Activated naive CD4-positive, alpha-beta T cell treated with anti-CD3 and anti-CD28 coated beads, Interleukin-2, amount 50 U/mL, for 16 hours (primary cell): ENCODE measurements around the gene TNFSF12.

Experiments used
- DNase-seq: peaks from one replicate; pipeline ENCODE4 v3.0.0-alpha.2; 2020

The TNFSF12 gene, protein sequence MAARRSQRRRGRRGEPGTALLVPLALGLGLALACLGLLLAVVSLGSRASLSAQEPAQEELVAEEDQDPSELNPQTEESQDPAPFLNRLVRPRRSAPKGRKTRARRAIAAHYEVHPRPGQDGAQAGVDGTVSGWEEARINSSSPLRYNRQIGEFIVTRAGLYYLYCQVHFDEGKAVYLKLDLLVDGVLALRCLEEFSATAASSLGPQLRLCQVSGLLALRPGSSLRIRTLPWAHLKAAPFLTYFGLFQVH

DNA sequence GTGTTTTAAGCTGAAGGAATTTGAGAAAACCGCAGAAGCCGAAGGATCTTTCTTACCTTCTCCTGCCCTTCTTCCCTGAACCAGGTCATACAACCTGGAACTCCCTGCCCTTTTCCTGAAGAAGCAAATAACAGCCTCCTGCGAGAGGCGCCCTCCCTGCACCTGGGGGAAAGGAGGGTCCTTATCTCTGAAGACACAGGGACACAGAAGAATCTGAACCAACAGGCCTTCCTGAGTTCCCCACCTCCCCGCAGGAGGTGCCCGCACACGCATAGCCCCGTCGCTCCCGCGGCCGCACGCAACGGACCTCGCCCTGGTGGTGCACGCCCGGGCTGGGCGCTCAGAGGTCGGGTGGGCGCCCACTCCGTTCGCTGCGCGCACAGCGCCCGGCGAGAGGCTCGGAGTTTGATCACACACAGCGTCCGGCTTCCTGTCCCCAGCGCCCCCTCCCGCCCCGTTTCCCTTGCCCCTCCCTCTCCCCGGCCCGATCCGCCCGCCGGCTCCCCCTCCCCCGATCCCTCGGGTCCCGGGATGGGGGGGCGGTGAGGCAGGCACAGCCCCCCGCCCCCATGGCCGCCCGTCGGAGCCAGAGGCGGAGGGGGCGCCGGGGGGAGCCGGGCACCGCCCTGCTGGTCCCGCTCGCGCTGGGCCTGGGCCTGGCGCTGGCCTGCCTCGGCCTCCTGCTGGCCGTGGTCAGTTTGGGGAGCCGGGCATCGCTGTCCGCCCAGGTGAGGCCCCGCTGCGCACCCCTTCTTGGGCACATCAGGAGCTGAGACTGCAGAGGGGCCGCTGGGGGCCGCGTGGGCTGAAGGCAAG lies at the start of gene TNFSF12:
Gene TNFSF12, plus strand, starts transcription at position 474 of the 816 bp plus-strand sequence. Its CDS starts 96 bp downstream, at position 570.
- DNase-seq = peak; percentile 49

DNA sequence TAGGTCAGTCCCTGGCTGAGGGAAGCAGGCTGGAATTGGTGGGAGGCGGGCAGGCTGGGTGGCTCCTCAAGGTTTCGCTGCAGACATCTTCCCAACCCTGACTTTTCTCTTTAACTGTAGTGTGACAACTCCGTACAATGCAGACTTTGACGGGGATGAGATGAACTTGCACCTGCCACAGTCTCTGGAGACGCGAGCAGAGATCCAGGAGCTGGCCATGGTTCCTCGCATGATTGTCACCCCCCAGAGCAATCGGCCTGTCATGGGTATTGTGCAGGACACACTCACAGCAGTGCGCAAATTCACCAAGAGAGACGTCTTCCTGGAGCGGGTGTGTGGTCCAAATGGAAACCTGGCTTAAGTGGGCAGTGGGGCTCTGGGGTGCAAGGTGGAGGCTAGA lies 49.7 kb upstream of the TNFSF12 start:
- no peak for DNase-seq

DNA sequence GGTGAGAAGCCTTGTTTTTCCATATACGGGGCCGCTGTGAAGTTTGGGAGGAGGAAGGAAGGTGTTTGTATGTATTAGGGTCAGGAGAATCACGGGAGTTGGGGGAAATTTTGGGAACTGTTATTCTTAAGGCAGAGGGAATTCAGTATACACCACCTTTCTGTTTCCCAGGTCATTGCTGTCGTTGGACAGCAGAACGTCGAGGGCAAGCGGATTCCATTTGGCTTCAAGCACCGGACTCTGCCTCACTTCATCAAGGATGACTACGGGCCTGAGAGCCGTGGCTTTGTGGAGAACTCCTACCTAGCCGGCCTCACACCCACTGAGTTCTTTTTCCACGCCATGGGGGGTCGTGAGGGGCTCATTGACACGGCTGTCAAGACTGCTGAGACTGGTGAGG lies 47.1 kb upstream of the TNFSF12 start:
- DNase-seq = no peak

DNA sequence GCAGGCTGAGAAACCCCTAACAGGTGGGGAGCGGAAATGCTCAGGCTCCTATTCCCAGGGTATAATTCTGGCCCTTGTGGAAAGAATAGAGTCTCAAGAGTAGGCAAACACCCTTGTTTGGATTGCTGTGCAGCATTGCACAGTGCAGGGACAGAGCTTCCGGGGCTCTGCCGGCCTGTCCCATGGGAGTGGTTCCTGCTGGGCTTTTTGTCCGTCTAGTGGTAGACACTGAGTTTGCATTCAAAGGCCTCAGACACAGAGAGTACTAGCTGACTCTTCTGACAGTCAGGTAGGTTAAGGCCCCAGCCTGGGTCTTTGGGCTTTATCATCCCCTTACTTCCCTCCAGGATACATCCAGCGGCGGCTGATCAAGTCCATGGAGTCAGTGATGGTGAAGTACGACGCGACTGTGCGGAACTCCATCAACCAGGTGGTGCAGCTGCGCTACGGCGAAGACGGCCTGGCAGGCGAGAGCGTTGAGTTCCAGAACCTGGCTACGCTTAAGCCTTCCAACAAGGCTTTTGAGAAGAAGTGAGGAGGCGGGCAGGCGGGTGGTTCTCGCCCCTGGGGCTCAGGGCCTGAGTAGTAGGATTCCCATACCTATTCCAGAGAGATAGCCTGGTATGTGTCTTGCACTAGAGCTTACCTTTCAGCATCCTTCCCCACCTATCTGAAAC lies 46.5 kb upstream of the TNFSF12 start:
- DNase-seq = no peak

DNA sequence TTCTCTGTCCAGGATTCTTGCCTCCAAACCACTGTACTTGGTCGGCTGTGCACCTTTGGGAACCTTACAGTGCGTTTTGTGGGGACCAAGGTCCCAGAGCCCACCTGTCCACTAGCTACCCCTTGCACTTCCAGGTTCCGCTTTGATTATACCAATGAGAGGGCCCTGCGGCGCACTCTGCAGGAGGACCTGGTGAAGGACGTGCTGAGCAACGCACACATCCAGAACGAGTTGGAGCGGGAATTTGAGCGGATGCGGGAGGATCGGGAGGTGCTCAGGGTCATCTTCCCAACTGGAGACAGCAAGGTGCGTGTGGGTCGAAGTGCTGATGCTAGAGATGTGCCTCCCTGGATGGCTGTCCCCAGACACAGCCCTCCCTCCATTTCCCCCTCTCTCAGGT lies 45.9 kb upstream of the TNFSF12 start:
- DNase-seq = no peak

DNA sequence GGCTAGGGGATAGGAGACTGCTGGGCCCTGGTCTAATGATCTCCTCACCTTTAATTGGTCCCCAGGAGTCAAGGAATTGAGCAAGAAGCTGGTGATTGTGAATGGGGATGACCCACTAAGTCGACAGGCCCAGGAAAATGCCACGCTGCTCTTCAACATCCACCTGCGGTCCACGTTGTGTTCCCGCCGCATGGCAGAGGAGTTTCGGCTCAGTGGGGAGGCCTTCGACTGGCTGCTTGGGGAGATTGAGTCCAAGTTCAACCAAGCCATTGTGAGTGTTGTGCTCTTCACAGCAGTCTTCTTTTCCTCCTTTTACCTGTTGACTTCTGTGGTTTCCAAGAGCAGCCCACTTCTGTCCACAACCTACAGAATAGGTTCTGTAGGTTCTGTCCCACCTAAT lies 45.3 kb upstream of the TNFSF12 start:
- no peak for DNase-seq

DNA sequence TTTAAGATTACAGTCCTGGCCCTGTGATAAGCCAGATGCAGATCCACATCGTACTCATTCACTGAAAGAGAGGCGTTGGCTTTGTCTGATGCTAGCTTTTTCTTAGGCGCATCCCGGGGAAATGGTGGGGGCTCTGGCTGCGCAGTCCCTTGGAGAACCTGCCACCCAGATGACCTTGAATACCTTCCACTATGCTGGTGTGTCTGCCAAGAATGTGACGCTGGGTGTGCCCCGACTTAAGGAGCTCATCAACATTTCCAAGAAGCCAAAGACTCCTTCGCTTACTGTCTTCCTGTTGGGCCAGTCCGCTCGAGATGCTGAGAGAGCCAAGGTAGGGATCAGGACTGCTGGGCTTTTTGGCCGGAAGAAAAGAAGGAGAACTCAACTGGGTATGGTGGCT lies 40.7 kb upstream of the TNFSF12 start:
- no peak for DNase-seq

DNA sequence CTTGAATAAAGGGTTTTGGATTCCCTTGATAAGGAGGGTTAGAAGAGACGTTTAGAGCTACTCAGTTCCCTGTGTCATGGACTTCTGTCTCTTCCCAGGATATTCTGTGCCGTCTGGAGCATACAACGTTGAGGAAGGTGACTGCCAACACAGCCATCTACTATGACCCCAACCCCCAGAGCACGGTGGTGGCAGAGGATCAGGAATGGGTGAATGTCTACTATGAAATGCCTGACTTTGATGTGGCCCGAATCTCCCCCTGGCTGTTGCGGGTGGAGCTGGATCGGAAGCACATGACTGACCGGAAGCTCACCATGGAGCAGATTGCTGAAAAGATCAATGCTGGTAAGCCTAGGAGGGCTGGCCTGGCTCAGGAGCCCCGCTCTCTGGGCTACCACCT lies 40.0 kb upstream of the TNFSF12 start:
- no peak for DNase-seq

DNA sequence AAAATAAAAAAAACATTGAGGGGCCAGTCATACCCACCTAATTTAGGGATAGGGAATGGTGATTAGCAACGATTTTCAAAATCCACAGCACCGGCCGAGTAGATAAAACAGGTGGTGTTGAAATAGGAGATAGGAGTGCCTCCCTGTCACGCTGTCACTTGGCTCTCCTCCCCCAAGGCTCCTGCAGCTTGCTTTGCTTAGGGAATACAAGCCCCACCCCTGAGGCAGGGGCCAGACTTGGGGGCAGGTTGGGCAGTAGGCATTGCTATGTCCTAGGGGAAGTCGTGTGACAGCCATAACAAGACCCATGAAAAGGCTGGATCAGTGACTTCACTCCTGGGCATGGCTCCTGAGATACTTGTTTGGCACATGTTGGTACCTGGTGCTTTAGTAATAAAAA lies 38.9 kb upstream of the TNFSF12 start:
- no peak for DNase-seq

DNA sequence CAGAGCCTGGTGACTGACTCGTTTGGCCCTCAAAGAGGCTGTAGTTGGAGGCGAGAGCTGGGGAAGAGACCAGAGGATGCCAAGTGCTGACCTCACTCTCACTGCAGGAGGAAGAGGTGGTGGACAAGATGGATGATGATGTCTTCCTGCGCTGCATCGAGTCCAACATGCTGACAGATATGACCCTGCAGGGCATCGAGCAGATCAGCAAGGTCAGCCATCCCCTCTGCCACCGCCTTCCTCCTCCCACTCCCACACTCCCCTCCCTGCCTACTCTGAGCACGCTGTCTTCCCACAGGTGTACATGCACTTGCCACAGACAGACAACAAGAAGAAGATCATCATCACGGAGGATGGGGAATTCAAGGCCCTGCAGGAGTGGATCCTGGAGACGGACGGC lies 37.8 kb upstream of the TNFSF12 start:
- DNase-seq = no peak

DNA sequence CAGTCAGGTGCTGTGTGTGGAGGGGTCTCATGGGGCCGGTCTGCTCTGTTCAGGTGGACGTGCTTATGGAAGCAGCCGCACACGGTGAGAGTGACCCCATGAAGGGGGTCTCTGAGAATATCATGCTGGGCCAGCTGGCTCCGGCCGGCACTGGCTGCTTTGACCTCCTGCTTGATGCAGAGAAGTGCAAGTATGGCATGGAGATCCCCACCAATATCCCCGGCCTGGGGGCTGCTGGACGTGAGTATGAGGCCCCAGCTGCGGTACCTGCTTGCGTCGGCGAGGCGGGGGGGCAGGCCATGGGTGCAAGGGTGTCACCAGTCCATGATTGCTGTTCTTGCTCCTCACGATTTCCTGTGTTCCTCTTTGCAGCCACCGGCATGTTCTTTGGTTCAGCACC lies 36.8 kb upstream of the TNFSF12 start:
- DNase-seq = no peak

DNA sequence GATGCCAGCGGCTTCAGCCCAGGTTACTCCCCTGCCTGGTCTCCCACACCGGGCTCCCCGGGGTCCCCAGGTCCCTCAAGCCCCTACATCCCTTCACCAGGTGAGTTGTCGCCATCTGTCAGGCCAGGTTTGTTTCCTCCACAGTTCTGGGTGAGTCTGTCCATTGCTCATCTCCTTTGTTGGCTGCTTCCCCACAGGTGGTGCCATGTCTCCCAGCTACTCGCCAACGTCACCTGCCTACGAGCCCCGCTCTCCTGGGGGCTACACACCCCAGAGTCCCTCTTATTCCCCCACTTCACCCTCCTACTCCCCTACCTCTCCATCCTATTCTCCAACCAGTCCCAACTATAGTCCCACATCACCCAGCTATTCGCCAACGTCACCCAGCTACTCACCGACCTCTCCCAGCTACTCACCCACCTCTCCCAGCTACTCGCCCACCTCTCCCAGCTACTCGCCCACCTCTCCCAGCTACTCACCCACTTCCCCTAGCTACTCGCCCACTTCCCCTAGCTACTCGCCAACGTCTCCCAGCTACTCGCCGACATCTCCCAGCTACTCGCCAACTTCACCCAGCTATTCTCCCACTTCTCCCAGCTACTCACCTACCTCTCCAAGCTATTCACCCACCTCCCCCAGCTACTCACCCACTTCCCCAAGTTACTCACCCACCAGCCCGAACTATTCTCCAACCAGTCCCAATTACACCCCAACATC lies 35.9 kb upstream of the TNFSF12 start:
- no peak for DNase-seq

DNA sequence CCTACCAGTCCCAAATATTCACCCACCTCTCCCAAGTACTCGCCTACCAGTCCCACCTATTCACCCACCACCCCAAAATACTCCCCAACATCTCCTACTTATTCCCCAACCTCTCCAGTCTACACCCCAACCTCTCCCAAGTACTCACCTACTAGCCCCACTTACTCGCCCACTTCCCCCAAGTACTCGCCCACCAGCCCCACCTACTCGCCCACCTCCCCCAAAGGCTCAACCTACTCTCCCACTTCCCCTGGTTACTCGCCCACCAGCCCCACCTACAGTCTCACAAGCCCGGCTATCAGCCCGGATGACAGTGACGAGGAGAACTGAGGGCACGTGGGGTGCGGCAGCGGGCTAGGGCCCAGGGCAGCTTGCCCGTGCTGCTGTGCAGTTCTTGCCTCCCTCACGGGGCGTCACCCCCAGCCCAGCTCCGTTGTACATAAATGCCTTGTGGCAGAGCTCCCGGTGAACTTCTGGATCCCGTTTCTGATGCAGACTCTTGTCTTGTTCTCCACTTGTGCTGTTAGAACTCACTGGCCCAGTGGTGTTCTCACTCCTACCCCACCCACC lies 34.9 kb upstream of the TNFSF12 start:
- DNase-seq = no peak

DNA sequence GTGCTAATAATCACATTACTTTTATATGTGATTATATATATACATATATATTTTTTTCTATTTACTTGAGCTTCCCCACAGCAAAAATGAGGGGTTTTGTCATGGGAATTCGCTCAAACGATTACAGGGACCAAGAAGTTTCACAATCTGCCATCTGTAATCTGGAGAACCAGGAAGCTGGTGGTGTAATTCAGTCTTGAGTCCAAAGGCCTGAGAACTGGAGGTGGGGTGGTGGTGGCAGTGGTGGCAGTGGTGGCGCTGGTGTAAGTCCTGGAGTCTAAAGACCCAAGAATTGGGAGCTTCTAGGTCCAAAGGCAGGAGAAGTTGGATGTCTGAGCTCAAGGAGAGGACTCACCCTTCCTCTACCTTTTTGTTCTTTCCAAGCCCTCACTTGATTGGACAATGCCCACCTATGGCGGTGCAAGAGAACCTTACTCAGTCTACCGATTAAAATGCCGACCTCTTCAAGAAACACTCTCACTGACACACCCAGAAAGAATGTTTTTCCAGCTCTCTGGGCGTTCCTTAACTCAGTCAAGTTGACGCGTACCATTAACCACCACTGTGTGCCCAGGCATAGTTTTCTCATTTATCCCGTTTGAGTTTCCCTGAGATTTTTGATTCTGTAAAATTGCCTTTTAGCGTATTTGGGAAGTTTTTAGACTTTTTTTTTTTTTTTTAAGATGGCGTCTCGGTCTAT lies 32.8 kb upstream of the TNFSF12 start:
- no peak for DNase-seq

DNA sequence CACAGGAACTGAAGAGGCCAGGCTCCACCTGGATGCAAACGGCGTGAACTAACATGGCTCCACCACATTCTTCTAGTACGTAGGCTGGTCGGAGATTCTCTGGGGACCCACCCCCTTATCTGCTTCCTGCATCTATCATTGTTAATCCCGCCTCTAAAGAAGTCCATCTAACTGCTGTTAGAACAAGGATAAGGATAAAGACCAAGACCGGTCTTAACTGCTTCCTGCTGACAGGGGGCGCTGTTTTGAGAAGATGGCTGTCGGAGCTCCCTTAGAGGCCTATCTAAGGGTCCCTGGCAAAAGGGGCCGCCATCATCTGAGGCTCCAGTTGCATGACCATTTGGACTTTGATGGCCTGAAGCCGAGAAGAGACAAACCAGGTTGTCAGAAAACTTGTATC lies 25.8 kb upstream of the TNFSF12 start:
- peak; percentile 48 for DNase-seq

DNA sequence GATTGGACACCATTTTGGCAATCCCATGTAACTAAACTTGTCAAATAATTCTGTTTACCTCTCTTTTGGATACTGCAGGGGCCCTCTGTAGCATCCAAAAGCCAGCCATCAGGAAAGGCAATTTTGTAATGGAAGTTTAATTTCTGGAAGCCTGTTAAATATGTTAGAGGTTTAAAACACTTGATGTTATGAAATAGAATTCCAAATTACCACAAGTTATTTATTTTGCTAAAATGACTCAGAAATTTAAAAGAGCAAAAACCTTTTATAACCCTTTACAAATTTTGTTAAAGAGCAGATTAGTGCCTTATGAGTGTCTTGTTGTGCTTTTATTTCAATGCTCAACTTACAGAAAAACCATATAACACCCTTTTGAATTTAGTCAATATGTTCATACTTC lies 20.0 kb upstream of the TNFSF12 start:
- DNase-seq = no peak

DNA sequence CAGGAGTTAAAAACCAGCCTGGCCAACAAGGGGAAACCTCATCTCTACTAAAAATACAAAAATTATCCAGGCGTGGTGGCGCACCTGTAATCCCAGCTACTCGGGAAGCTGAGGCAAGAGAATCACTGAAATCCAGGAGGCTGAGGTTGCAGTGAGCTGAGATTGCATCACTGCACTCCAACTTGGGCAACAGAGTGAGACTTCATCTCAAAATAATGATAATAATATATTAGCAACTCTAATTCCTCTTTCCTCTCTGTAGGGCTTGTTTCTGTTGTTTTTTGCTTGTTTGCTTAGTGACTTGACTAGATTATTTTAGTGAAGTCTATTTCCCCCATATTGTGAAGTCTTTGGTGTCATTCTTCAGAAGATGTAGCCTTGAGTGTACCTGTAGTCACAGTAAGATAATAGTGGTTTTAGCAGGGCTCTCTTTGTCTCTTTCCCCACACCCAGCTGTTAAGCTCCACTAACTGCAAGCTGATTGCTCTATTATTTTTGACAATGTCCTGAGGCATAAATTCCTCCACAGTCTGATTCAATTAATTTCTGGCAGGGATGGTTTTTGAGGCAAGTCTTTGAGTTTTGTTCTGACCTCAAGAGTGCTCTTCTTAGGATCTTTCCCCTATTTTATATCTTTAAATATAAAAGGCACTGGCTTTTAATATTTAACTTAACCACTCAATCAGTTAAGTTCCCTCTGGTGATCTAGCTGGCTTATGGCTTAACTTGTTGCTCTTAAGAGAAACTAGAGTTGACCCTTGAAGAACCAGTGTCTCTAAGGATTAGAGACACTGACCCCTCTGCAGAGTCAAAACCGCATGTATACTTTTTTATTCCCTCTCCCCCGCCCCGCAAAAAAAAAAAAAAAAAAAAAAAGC lies 18.6 kb upstream of the TNFSF12 start:
- no peak for DNase-seq

DNA sequence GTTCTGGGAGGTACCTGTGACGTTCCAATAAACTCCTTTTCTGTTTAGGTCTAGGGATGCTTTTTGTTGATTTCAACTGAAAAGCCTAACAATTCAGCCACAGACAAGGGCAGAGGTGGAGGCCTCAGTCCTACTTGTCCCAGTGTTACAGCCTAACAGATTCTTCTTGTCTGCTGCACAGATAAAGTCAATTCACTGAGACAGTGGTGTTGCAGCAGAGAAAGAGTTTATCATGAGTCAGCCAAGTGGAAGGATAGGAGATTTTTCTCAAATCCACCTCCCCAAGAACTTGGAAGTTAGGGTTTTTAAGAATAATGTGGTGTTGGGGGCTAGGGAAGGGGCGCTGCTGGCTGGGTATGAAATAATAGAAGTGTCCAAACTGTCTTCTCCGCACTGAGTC lies 10.8 kb upstream of the TNFSF12 start:
- no peak for DNase-seq

DNA sequence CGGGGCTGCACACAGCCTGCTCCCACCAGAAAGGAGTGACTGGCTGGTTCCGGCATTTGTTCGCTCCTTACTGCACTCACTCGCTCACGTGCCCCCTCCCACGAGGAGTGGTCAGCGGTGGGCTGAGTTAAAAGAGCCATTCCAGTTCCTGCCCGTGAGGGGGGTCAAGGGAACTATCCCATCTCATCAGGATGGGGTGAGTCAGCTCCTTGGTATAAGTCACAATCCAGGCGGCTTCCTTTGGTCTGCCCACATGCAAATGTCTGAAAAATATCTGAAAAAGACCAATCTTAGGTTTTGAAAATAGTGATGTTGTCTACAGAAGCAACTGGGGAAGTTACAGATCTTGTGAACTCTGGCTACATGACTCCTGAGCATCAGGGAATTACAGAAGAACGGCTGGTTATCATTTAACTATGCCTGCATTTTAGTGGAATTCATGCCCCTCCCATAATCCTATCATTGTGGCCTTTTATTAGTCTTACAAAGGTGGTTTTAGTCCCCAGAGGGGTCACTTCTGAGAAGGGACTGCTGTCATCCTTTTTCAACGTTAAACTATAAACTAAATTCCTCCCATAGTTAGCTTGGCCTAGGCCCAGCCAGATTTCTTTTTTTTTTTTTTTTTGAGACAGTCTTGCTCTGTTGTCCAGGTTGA lies 9.8 kb upstream of the TNFSF12 start:
- DNase-seq = no peak

DNA sequence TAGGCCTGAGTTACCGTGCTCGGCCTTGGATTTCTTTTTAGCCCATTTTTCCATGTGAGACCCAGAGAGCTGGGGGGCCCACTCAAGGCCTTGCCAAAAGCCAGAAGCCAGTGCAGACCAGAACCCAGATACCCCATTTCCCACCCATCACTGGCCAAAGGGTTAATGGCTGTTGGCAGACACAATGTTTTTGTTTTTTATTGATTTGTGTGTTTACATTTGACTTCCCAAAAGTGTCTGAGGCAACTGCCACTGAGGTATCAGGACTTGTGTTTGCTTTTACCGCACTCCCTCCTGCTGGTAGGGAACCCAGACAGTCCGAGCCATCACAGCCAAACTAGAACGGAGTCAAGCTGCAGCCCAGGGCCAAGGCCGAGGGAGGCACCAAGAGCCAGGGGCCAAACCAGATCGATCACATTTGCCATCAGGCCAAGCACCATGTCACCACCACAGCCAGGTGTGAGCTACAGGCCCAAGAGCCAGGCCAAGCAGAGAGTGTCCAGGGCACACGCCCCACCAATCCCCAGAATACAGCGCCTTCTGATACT lies 7.7 kb upstream of the TNFSF12 start:
- no peak for DNase-seq
